A549 (cell line): ENCODE data around the gene EXOC4. TPM values are rescaled to one million over a fixed set of nuclear protein-coding genes. Genes with fewer than 3 reads are reported as not detected.

Source experiments
- ATAC-seq, 2 experiments: fragments of 200-7000 bp in 1 of 2; fragments of >200 bp in 1 of 2; cut with Nextera tagmentation in 1 of 2; cut with Tn5 transposase in 1 of 2; 3 replicates each; pipeline versions ENCODE4 v1.8.0 to v1.9.1; 2018 to 2020; ENCODE audit warnings: mild to moderate bottlenecking in 1 of 2, moderate library complexity in 1 of 2
- CTCF ChIA-PET: fragments of 300-600 bp; sonication (Branson Sonifier 250); formaldehyde crosslinking; extraction: SDS; loops from one replicate; lab custom pipeline; 2021; ENCODE audit warnings: antibody characterized with exemption, inconsistent platforms; lab: Yijun Ruan, JAX
- POLR2A ChIA-PET: fragments of 350-600 bp; formaldehyde crosslinking; extraction: SDS; loops from one replicate; lab custom pipeline; 2021; ENCODE audit warnings: antibody characterized with exemption, inconsistent platforms; lab: Yijun Ruan, JAX
- DNase-seq, 2 experiments: peaks; one replicate each; pipeline versions ENCODE4 v3.0.0 to v3.0.0-alpha.2; 2011 to 2016; ENCODE audit warnings: low read depth in 1 of 2, low spot score in 1 of 2
- FAIRE-seq: peaks from 2 replicates; lab custom pipeline; 2011; peaks lifted over from hg19 to GRCh38; lab: Jason Lieb, UNC
- H3K27ac ChIP-seq, 2 experiments: fragments of >200 bp; sonication (Bioruptor Twin); formaldehyde crosslinking; 3 replicates each; pipeline ENCODE4 v1.5.1; 2016 to 2017
- H3K4me1 ChIP-seq: fragments of >200 bp; sonication (Bioruptor Twin); formaldehyde crosslinking; 3 replicates; pipeline ENCODE4 v1.6.1; 2016
- H3K4me2 ChIP-seq: fragments of >200 bp; sonication (Bioruptor Twin); formaldehyde crosslinking; 3 replicates; pipeline ENCODE4 v1.6.1; 2016
- H3K4me3 ChIP-seq: fragments of >200 bp; sonication (Bioruptor Twin); formaldehyde crosslinking; 3 replicates; pipeline ENCODE4 v1.5.1; 2016
- H3K9me3 ChIP-seq: fragments of >200 bp; sonication (Bioruptor Twin); formaldehyde crosslinking; 3 replicates; pipeline ENCODE4 v1.6.1; 2016
- CHD2 ChIP-seq: fragments of 150-350 bp; IDR thresholded peaks from 2 replicates; pipeline ENCODE4 v1.6.1; 2014; ENCODE audit warnings: low read length; ENCODE audit not compliant: partially characterized antibody
- EHF ChIP-seq: fragments of 250-450 bp; sonication (Bioruptor Pico); IDR thresholded peaks from 2 replicates; pipeline ENCODE4 v1.5.0; 2020; ENCODE audit warnings: mild to moderate bottlenecking
- EP300 ChIP-seq, 2 experiments: fragments of >200 bp; sonication (Bioruptor Twin); formaldehyde crosslinking; IDR thresholded peaks; 2 replicates in 1 of 2; 3 replicates in 1 of 2; pipeline ENCODE4 v1.6.1; 2016 to 2017
- ESRRA ChIP-seq: fragments of 150-350 bp; IDR thresholded peaks from 2 replicates; pipeline ENCODE4 v1.6.1; 2014; ENCODE audit warnings: mild to moderate bottlenecking, low read length, borderline replicate concordance
- FOSB ChIP-seq: fragments of 250-450 bp; sonication (Bioruptor Pico); IDR thresholded peaks from 2 replicates; pipeline ENCODE4 v1.5.0; 2020; ENCODE audit warnings: mild to moderate bottlenecking, moderate library complexity
- HOXB13 ChIP-seq: fragments of 250-450 bp; sonication (Bioruptor Pico); IDR thresholded peaks from 2 replicates; pipeline ENCODE4 v1.5.0; 2020; ENCODE audit warnings: low read depth, mild to moderate bottlenecking, moderate library complexity
- JUNB ChIP-seq: fragments of >200 bp; sonication (Bioruptor Twin); formaldehyde crosslinking; IDR thresholded peaks from 2 replicates; pipeline ENCODE4 v1.6.1; 2016
- KDM5A ChIP-seq: fragments of 200-600 bp; sonication (generic); IDR thresholded peaks from 2 replicates; pipeline ENCODE4 v1.6.1; 2016; ENCODE audit warnings: antibody characterized with exemption, mild to moderate bottlenecking
- MAFK ChIP-seq: fragments of 450-650 bp; IDR thresholded peaks from 2 replicates; pipeline ENCODE4 v1.6.1; 2014; ENCODE audit not compliant: partially characterized antibody
- MYC ChIP-seq: IDR thresholded peaks from 2 replicates; pipeline ENCODE4 v1.6.1; 2012; ENCODE audit warnings: mild to moderate bottlenecking, inconsistent platforms, low read length, improper control_type of control experiment, borderline replicate concordance
- PHF8 ChIP-seq: fragments of 200-600 bp; sonication (generic); IDR thresholded peaks from 2 replicates; pipeline ENCODE4 v1.6.1; 2016; ENCODE audit warnings: low read depth, mild to moderate bottlenecking, antibody characterized with exemption, moderate library complexity, borderline replicate concordance
- POLR2A ChIP-seq: IDR thresholded peaks from 2 replicates; pipeline ENCODE4 v1.6.1; 2012; ENCODE audit warnings: mild to moderate bottlenecking, low read length
- POLR2AphosphoS2 ChIP-seq: conservative IDR thresholded peaks from 2 replicates; pipeline ENCODE4 v1.6.1; 2012; ENCODE audit warnings: low read length, improper control_type of control experiment, inconsistent platforms
- RAD21 ChIP-seq, 2 experiments: fragments of >200 bp in 1 of 2; sonication (Bioruptor Twin) in 1 of 2; formaldehyde crosslinking in 1 of 2; IDR thresholded peaks in 1 of 2; conservative IDR thresholded peaks in 1 of 2; 2 replicates in 1 of 2; 3 replicates in 1 of 2; pipeline ENCODE4 v1.6.1; 2012 to 2018; ENCODE audit warnings: inconsistent platforms in 1 of 2
- RCOR1 ChIP-seq: fragments of 150-350 bp; IDR thresholded peaks from 2 replicates; pipeline ENCODE4 v1.6.1; 2014; ENCODE audit warnings: antibody characterized with exemption, low read length, low read depth
- SREBF2 ChIP-seq: fragments of 450-650 bp; IDR thresholded peaks from 2 replicates; pipeline ENCODE4 v1.6.1; 2014; ENCODE audit warnings: mild to moderate bottlenecking, moderate library complexity
- TFCP2L1 ChIP-seq: fragments of 250-450 bp; sonication (Bioruptor Pico); IDR thresholded peaks from 2 replicates; pipeline ENCODE4 v1.5.0; 2021; ENCODE audit warnings: mild to moderate bottlenecking
- ZFP36 ChIP-seq: fragments of 450-650 bp; IDR thresholded peaks from 2 replicates; pipeline ENCODE4 v1.6.1; 2014; ENCODE audit warnings: borderline replicate concordance; ENCODE audit not compliant: partially characterized antibody
- ZSCAN20 ChIP-seq: fragments of 250-450 bp; sonication (Bioruptor Pico); IDR thresholded peaks from 2 replicates; pipeline ENCODE4 v1.8.0; 2022; ENCODE audit warnings: mild to moderate bottlenecking, moderate library complexity
- WGBS: methylation state at CpG from one replicate; pipeline ENCODE4 v1.1.6; 2017; ENCODE audit errors: missing lambda C conversion rate; 5-methylcytosine and 5-hydroxymethylcytosine counted together
- polyA plus RNA-seq, 4 experiments: library from polyadenylated mRNA; depleted of rRNA in 3 of 4; stranded (reverse); fragments of >200 nt; fragmentation: RNase III in 1 of 4; extraction: RNeasy Plus Mini Kit Qiagen cat#74134 plus additional on column Dnase treatment in 1 of 4; gene quantifications; 2 replicates in 3 of 4; 3 replicates in 1 of 4; pipeline ENCODE4 v1.2.3, GENCODE V29; 2011 to 2017
- TF ChIP-seq, protein P1 (sequence below): fragments of 250-450 bp; sonication (Bioruptor Pico); IDR thresholded peaks from 2 replicates; pipeline ENCODE4 v1.5.0; 2020; ENCODE audit warnings: low read depth, mild to moderate bottlenecking, moderate library complexity
- TF ChIP-seq, protein P2 (sequence below): fragments of 200-600 bp; sonication (generic); IDR thresholded peaks from 2 replicates; pipeline ENCODE4 v1.6.1; 2016; ENCODE audit warnings: antibody characterized with exemption, mild to moderate bottlenecking, moderate library complexity
- TF ChIP-seq, protein P3 (sequence below): fragments of 150-350 bp; IDR thresholded peaks from 2 replicates; pipeline ENCODE4 v1.6.1; 2014; ENCODE audit warnings: low read depth, mild to moderate bottlenecking, low read length

The EXOC4 gene
- polyA plus RNA-seq, 2 of the 4 experiments (the other 2 are of a cell fraction): 33.4 to 73.1 TPM

GRCh38 chr7:133771788-133772419, 519.0 kb downstream of the EXOC4 start:
- CTCF ChIA-PET: no interaction called here

DNA sequence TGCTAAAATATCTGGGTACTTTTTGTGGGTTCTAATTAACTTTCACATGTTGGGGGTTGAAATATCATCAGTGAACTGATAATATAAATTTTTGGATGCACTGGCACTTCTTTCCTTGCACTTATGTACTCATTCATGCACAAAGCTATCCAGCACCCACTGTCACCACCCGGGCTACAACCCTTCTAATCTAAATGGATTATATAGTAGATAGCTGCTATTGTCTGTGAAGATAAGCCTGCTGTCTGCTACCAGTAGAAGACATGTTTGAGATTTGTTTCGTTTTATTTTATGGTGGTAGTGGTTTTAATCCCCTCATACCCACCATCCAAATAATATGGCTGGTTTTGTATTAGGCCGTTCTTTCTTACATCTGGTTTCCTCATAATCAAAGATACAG, 520.7 kb downstream of the EXOC4 start:
- CTCF ChIA-PET: interaction anchor here (0.9 kb wide), 1 partner anchor 632 kb away, joined by 3 read pairs; no protein-coding TSS in a partner anchor
- POLR2A ChIA-PET: no interaction called here
- H3K4me1 ChIP-seq: peaks cover 19% of the 10 kb centered on the region
- no peak overlapping the region for H3K4me3 ChIP-seq
- 75% methylated on average over 3 of the region's 3 CpGs for WGBS
- DNase-seq: no peak
- no peak for ATAC-seq
- H3K9me3 ChIP-seq: no peaks in the 10 kb centered on the region
- H3K4me2 ChIP-seq: no peak overlapping the region
- TF ChIP-seq, protein P1, sequence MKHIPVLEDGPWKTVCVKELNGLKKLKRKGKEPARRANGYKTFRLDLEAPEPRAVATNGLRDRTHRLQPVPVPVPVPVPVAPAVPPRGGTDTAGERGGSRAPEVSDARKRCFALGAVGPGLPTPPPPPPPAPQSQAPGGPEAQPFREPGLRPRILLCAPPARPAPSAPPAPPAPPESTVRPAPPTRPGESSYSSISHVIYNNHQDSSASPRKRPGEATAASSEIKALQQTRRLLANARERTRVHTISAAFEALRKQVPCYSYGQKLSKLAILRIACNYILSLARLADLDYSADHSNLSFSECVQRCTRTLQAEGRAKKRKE: no peak
- TF ChIP-seq, protein P2, sequence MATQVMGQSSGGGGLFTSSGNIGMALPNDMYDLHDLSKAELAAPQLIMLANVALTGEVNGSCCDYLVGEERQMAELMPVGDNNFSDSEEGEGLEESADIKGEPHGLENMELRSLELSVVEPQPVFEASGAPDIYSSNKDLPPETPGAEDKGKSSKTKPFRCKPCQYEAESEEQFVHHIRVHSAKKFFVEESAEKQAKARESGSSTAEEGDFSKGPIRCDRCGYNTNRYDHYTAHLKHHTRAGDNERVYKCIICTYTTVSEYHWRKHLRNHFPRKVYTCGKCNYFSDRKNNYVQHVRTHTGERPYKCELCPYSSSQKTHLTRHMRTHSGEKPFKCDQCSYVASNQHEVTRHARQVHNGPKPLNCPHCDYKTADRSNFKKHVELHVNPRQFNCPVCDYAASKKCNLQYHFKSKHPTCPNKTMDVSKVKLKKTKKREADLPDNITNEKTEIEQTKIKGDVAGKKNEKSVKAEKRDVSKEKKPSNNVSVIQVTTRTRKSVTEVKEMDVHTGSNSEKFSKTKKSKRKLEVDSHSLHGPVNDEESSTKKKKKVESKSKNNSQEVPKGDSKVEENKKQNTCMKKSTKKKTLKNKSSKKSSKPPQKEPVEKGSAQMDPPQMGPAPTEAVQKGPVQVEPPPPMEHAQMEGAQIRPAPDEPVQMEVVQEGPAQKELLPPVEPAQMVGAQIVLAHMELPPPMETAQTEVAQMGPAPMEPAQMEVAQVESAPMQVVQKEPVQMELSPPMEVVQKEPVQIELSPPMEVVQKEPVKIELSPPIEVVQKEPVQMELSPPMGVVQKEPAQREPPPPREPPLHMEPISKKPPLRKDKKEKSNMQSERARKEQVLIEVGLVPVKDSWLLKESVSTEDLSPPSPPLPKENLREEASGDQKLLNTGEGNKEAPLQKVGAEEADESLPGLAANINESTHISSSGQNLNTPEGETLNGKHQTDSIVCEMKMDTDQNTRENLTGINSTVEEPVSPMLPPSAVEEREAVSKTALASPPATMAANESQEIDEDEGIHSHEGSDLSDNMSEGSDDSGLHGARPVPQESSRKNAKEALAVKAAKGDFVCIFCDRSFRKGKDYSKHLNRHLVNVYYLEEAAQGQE: no peak
- TF ChIP-seq SREBF2 (no peak), JUNB (no peak), TFCP2L1 (CRISPR knock-in tag) (no peak), KDM5A (no peak), EP300 (IDR thresholded peaks at IDR 0.05) (no peak), PHF8 (no peak), CHD2 (no peak), HOXB13 (CRISPR knock-in tag) (no peak), FOSB (CRISPR knock-in tag) (no peak), MYC (no peak), ESRRA (no peak)
- no peak overlapping the region for H3K27ac ChIP-seq
- FAIRE-seq: no peak

More at GRCh38 chr7:133771788-133772419, 519.0 kb downstream of the EXOC4 start:
- TF ChIP-seq ZFP36 (no peak), MAFK (no peak), ZSCAN20 (CRISPR knock-in tag) (no peak), TFCP2L1 (CRISPR knock-in tag) (no peak), KDM5A (no peak), FOSB (CRISPR knock-in tag) (no peak), JUNB (no peak), EHF (CRISPR knock-in tag) (no peak), POLR2AphosphoS2 (no peak), MYC (no peak), PHF8 (no peak), RAD21 (conservative IDR thresholded peaks at IDR 0.05 in 1 of 2, IDR thresholded peaks at IDR 0.05 in 1 of 2) (no peak), RCOR1 (no peak), POLR2A (no peak)
- TF ChIP-seq, protein P3, sequence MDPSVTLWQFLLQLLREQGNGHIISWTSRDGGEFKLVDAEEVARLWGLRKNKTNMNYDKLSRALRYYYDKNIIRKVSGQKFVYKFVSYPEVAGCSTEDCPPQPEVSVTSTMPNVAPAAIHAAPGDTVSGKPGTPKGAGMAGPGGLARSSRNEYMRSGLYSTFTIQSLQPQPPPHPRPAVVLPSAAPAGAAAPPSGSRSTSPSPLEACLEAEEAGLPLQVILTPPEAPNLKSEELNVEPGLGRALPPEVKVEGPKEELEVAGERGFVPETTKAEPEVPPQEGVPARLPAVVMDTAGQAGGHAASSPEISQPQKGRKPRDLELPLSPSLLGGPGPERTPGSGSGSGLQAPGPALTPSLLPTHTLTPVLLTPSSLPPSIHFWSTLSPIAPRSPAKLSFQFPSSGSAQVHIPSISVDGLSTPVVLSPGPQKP: no peak
- Histone ChIP-seq H3K4me3 (no peak overlapping the region), H3K27ac (0 out of 6 replicates have a peak overlapping the region, but pooled peaks of 1 of the 2 experiments have one; percentile 14), H3K4me1 (peaks cover 19% of the 10 kb centered on the region), H3K9me3 (no peaks in the 10 kb centered on the region), H3K4me2 (peak overlapping the region; percentile 75; the same call in 2 of the 3 replicates)
- POLR2A ChIA-PET: no interaction called here
- DNase-seq (no peak), FAIRE-seq (no peak), ATAC-seq (no peak)
- 92% methylated on average over 4 of the region's 4 CpGs for whole genome bisulfite sequencing
